GM20000 (cell line): ENCODE data around the gene ABCA7.

ENCODE experiments used
- DNase-seq: peaks from one replicate; pipeline ENCODE4 v3.0.0; 2012; ENCODE audit warnings: low spot score
- CTCF ChIP-seq: IDR thresholded peaks from 2 replicates; pipeline ENCODE4 v1.5.1; 2012; ENCODE audit warnings: mild to moderate bottlenecking, control low read depth; ENCODE audit errors: extremely low read depth, missing control alignments

Gene ABCA7

GRCh38 chr19:1093811-1094553 is 54.1 kb downstream of the ABCA7 start:
- no peak for TF ChIP-seq CTCF
- no peak for DNase-seq

- no peak for DNase-seq
- TF ChIP-seq CTCF, result no peak
Measured at GRCh38 chr19:1094655-1094977, 54.7 kb downstream of the ABCA7 start.

GRCh38 chr19:1094978-1095701 is 55.2 kb downstream of the ABCA7 start, which contains the start of gene POLR2E:
Gene POLR2E (minus strand): TSS chr19:1095375. CDS start chr19:1095315, 60 bp downstream.
- no peak for TF ChIP-seq CTCF
- DNase-seq, result peak; percentile 98

- no peak for DNase-seq
- no peak for TF ChIP-seq CTCF
Measured at GRCh38 chr19:1097810-1098176, 57.9 kb downstream of the ABCA7 start.

- no peak for DNase-seq
- TF ChIP-seq CTCF, result no peak
Measured at GRCh38 chr19:1098177-1099051, 58.5 kb downstream of the ABCA7 start.

- no peak for TF ChIP-seq CTCF
- DNase-seq, result no peak
Measured at GRCh38 chr19:1101337-1101698, 61.4 kb downstream of the ABCA7 start.
